Stimulated activated CD4-positive, alpha-beta T cell treated with anti-CD3 and anti-CD28 coated beads, Interleukin-2, amount 100 ng/mL, for 48 hours (primary cell): ENCODE results near the gene TRPM3.
"Not testable (repeated sequence)": the region's sequence is repeated elsewhere in the genome, so short reads cannot be mapped to it uniquely, and the experiment has no call there.

Source experiments
- DNase-seq, 2 donors: peaks; one replicate each; pipeline ENCODE4 v3.0.0-alpha.2; 2020

TRPM3 gene

DNA sequence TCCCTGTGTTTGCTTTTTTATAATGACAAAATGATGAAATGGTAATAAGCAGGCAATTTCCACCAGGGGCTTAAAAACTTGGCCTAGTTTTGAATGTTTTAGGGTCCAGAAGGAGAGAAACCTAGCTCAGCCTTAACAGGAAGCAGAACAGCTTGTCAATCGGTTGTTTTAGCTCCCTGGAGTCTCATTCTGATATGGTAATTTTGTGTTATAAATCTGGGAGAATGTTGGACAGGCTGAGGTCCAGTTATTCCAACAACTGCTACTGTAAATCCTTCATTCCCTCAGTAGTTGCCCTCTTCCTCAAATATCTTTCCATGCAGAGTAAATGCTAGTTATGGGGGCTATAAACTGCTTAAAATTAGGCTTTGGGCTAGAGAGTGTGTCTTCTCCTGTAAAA is 397.4 kb downstream of the TRPM3 start:
- not testable (repeated sequence) for DNase-seq

GRCh38 chr9:70706797-70707196 is 414.6 kb downstream of the TRPM3 start:
- not testable (repeated sequence) for DNase-seq

- no peak for DNase-seq
Observed at GRCh38 chr9:70701163-70701562, 420.3 kb downstream of the TRPM3 start.

DNA sequence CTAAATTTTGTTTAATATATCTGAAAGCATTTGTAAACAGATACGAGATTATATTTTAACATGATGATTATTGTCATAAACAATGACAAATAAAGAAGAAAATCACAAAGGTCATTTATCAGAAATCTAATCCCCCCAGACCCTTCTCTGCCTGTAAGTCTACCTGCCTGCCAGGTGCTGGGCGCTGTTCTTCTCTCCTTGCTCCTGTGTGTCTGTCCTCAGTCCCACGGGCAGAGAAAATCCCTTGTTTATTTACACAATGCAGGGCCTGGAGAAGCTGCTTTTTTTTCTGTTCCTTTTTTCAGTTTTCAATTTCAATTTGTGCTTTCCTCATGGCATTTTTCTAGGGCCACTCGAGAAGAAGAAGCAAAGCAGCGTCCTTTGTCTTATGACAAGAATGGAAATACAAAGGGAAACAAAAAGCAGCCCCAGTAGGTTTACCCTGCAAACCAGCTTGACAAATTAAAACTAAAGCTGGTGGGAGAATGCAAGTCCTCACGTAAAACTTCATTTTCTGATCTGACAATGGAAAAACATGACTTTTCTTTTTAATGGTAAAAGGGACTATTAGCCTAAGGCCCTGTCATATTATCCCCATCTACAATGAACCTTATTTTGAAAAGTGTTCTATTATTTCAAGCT is 424.6 kb downstream of the TRPM3 start:
- no peak for DNase-seq

DNA sequence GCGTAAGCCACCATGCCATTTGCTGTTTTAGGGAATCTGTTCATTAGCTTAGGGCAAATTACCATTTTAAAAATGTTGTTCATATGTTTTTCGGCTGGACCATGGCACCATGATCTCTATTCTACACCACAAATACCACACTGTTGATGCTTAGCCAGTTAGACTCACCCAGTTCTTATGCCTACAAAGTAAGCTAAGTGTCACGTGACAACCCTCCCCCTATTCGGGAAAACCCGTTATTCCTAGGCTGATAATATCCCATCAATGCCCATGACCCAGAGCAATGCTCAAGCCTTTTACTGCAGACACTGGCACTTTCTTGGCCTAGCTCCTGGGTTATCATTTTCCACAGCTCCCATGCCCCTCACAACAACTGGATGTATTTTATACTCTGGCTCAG is 426.7 kb downstream of the TRPM3 start:
- DNase-seq = no peak

GRCh38 chr9:70693186-70693585 is 428.2 kb downstream of the TRPM3 start:
- DNase-seq = no peak

- no peak for DNase-seq
Observed at GRCh38 chr9:70692431-70692830, 429.0 kb downstream of the TRPM3 start.

DNA sequence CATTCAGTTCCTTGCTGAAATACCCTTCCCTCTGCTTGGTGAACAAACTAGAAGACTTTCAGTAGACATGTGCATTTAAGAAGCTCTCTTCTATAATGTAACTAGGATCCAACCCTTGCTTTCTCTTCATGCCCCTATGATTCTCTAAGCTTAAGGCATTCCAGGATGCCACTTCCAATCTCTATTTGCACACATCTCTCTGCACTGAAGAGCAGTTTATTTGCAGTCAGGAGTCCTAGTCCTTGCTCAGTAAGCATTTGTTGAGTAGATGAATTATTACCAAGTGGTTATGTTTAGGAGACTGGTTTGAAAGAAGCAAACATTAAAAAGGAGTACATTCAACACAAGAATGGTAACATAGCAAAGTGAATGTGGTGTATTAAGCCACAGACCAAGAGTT is 432.7 kb downstream of the TRPM3 start:
- no peak for DNase-seq

GRCh38 chr9:70683841-70684240 is 437.6 kb downstream of the TRPM3 start:
- no peak for DNase-seq

GRCh38 chr9:70682298-70682697 is 439.1 kb downstream of the TRPM3 start:
- DNase-seq = no peak

GRCh38 chr9:70679845-70680244 is 441.6 kb downstream of the TRPM3 start:
- DNase-seq = no peak

- DNase-seq = no peak
Observed at GRCh38 chr9:70678153-70678552, 443.3 kb downstream of the TRPM3 start.

GRCh38 chr9:70677055-70677735 is 444.2 kb downstream of the TRPM3 start:
- DNase-seq = no peak

GRCh38 chr9:70675868-70676370 is 445.5 kb downstream of the TRPM3 start:
- no peak for DNase-seq

DNA sequence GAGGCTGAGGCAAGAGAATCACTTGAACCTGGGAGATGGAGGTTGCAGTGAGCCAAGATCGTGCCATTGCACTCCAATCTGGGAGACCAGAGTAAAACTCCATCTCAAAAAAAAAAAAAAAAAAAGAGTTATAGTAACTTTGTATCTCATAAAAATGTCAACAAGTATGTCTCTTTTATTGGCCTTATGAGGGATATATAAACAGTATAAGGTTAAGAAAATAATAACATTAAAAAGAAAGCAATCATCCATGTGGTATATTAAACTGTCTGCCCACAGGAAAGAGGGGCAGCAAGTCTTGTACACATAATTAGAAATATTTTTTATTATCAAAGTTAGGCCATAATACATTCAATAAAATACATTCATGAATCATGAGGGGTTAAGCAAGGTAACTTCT is 447.6 kb downstream of the TRPM3 start:
- DNase-seq = no peak

GRCh38 chr9:70672161-70672649 is 449.2 kb downstream of the TRPM3 start:
- DNase-seq = no peak

GRCh38 chr9:70668751-70669150 is 452.7 kb downstream of the TRPM3 start:
- DNase-seq = no peak

DNA sequence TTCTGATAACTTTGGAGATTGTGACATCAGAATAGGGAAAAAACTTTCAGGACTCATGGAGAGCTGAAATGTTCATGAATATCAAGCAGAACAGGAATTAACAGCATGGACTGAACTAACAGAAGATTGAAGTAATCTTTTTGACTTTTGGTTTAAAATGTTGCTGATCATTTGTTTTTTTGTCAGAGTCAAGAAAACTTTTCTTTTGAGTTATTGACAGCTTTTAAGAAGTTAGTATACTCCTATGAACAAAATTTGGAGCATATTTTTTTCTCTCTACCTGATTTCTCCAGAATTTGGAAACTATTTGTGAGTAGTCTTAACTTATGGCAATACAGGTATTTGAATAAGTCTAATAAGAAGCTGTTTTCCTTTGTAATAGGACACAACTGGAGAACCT is 462.7 kb downstream of the TRPM3 start:
- DNase-seq = no peak

- no peak for DNase-seq
Observed at GRCh38 chr9:70656281-70656680, 465.1 kb downstream of the TRPM3 start.

GRCh38 chr9:70654144-70654543 is 467.3 kb downstream of the TRPM3 start:
- DNase-seq = no peak

DNA sequence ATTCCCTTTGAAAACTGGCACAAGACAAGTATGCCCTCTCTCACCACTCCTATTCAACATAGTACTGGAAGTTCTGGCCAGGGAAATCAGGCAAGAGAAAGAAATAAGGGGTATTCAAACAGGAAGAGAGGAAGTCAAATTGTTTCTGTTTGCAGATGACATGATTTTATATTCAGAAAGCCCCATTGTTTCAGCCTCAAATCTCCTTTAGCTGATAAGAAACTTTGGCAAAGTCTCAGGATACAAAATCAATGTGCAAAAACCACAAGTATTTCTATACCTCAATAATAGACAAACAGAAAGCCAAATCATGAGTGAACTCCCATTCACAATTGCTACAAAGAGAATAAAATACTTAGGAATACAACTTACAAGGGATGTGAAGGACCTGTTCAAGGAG is 476.8 kb downstream of the TRPM3 start:
- not testable (repeated sequence) for DNase-seq

- no peak for DNase-seq
Observed at GRCh38 chr9:70642341-70642740, 479.1 kb downstream of the TRPM3 start.

DNA sequence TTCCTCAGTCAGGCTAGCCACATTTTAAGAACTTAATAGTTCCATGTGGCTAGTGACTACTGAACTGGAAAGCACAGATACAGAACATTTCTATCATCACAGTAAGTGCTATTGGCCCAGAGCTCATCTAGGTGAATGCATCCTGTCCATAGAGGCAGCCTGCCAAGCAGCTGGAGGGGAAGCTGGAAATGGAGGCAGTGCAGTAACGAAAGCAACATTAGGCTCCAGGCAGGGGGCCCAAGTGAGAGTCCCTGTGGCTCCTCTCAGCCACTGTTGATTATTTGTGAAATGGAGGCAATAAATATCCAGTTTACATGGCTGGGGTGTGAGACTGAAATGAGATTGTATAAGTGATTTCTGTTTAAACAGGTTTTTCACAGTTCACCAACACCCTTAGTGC is 479.8 kb downstream of the TRPM3 start:
- no peak for DNase-seq

DNA sequence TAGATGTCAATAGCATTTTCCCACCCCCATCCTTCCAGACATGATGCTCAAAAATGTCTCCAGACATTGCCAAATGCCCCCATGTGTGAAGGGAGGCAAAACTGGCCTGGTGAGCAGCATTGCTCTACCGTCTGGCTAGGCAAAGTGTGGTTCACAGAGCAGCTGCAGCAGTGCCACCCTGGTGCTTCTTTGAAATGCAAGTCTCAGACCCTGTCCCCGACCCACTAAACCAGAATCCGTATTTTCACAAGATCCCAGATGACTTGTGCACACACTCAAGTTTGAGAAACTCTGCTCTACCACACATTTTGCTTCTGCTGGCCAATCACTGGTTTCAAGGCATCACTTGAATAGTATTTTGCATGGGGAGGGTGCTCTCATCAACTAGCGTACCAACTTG is 480.4 kb downstream of the TRPM3 start:
- no peak for DNase-seq
